Activated naive CD8-positive, alpha-beta T cell treated with anti-CD3 and anti-CD28 coated beads, Interleukin-2, amount 50 U/mL, for 24 hours (primary cell): ENCODE results near the gene GSX2.
"Not testable (repeated sequence)": the region's sequence is repeated elsewhere in the genome, so short reads cannot be mapped to it uniquely, and the experiment has no call there.

Experiments used
- ATAC-seq: fragments of 150-1000 bp; cut with Tn5 transposase; one replicate; pipeline ENCODE4 v1.10.0; 2021
- DNase-seq: peaks from one replicate; pipeline ENCODE4 v3.0.0; 2021
- H3K27ac Mint-ChIP-seq: one replicate; pipeline ENCODE4 v1.8.0; 2021; ENCODE audit warnings: mild to moderate bottlenecking, mixed read lengths
- H3K27me3 Mint-ChIP-seq: one replicate; pipeline ENCODE4 v1.8.0; 2021; ENCODE audit warnings: mixed read lengths
- H3K36me3 Mint-ChIP-seq: one replicate; pipeline ENCODE4 v1.8.0; 2021; ENCODE audit warnings: low read depth, mixed read lengths
- H3K4me1 Mint-ChIP-seq: one replicate; pipeline ENCODE4 v1.8.0; 2021; ENCODE audit warnings: mixed read lengths
- H3K4me3 Mint-ChIP-seq: one replicate; pipeline ENCODE4 v1.8.0; 2021; ENCODE audit warnings: mild to moderate bottlenecking, moderate library complexity, mixed read lengths
- H3K9me3 Mint-ChIP-seq: one replicate; pipeline ENCODE4 v1.8.0; 2021; ENCODE audit warnings: mixed read lengths

GSX2 gene

DNA sequence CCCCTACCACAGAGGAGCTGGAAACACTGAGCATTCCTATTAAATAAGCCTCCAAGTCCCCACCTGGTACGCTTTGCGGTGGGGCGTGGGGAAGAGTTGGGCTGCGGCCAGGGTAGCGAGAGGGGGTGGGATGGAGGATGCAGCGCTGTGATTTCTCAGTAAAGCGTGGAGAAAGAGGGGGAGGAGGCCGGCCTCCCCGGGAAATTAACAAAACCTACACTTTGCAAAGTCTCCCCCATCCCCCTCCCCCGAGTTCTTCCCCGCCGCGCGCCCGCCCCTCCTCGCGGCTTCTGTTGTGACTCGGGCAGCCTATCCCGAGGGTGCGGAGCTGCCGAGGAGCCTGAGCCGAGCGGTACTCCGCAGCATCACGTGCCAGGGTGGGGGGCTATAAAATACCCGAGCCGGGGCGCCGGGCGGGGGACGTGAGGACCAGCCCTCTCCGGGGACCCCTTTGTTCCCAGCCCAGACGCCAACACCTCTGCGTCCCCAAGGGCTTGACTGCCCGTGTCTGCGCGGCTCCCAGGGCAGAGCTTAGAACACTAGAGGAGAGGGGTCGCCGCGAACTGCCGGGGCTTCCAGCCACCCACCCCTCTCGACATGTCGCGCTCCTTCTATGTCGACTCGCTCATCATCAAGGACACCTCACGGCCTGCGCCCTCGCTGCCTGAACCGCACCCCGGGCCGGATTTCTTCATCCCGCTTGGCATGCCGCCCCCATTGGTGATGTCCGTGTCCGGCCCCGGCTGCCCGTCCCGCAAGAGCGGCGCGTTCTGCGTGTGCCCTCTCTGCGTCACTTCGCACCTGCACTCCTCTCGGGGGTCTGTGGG lies at the start of gene GSX2:
Gene GSX2, plus strand, starts transcription at position 416 of the 827 bp plus-strand sequence. Its CDS starts 182 bp downstream, at position 598.
- no peak within 1 kb of the TSS for H3K27ac Mint-ChIP-seq
- ATAC-seq (no peak), DNase-seq (no peak)
- H3K27me3 Mint-ChIP-seq, result peaks cover 91% of the 10 kb centered on the region
- peak within 1 kb of the TSS; percentile 58 for H3K4me3 Mint-ChIP-seq
- H3K4me1 Mint-ChIP-seq, result peaks cover 50% of the 10 kb centered on the region
- no peaks in the 10 kb centered on the region for H3K36me3 Mint-ChIP-seq
- H3K9me3 Mint-ChIP-seq, result no peaks in the 10 kb centered on the region

DNA sequence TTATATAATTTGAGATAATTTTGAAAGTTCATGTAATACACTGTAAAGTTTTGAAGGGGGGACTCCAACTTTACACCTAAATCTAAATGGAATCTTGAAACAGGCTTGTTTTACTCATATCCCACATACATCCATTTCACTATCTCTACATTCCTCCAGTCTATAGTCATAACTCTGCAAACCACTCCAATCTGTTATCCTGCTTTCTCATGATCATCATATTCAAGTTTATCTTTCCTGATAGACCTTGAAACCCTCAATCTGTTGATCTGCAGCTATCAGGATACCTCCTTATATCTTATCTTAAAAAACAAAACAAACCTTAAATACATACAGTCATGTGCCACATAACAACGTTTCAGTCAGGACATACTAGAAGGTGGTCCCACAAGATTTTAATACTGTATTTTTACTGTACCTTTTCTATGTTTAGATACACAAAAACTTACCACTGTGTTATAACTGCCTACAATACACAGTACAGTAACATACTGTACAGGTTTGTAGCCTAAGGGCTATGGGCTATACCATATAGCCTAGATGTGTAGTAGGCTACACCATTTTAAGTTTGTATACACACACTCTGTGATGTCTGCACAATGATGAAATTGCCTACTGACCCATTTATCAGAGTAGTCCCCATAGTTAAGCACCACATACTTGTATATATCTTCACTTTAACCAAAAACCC lies 49.6 kb upstream of the GSX2 start:
- Mint-ChIP-seq H3K4me1 (peaks cover 38% of the 10 kb centered on the region), H3K27ac (no peak overlapping the region), H3K36me3 (peaks cover 24% of the 10 kb centered on the region), H3K27me3 (no peaks in the 10 kb centered on the region), H3K9me3 (no peaks in the 10 kb centered on the region), H3K4me3 (no peak overlapping the region)
- ATAC-seq (no peak), DNase-seq (no peak)

DNA sequence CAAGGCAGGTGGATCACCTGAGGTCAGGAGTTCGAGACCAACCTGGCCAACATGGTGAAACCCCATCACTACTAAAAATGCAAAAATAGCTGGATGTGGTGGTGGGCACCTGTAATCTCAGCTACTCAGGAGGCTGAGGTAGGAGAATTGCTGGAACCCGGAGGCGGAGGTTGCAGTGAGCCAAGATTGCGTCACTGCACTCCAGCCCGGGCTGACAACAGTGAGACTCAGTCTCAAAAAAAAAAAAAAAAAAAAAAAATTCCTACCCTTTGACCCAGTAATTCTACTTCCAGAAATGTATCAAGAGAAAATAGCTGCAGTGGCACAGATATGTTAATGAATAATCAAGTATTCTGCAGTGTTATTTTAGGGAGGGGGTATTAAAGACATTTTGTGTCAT lies 46.6 kb upstream of the GSX2 start:
- H3K36me3 Mint-ChIP-seq, H3K9me3 Mint-ChIP-seq, H3K27me3 Mint-ChIP-seq, H3K4me3 Mint-ChIP-seq, ATAC-seq, DNase-seq, H3K27ac Mint-ChIP-seq: not testable (repeated sequence)
- H3K4me1 Mint-ChIP-seq, result peaks cover 66% of the 10 kb centered on the region

- ATAC-seq, result no peak
- H3K27me3 Mint-ChIP-seq, result no peaks in the 10 kb centered on the region
- no peak for DNase-seq
- H3K4me1 Mint-ChIP-seq, result peaks cover 72% of the 10 kb centered on the region
- no peak overlapping the region for H3K4me3 Mint-ChIP-seq
- no peak overlapping the region for H3K27ac Mint-ChIP-seq
- H3K9me3 Mint-ChIP-seq, result no peaks in the 10 kb centered on the region
- H3K36me3 Mint-ChIP-seq, result peaks cover 3% of the 10 kb centered on the region
These were observed 45.5 kb upstream of the GSX2 start for GRCh38 chr4:54054501-54054900.

DNA sequence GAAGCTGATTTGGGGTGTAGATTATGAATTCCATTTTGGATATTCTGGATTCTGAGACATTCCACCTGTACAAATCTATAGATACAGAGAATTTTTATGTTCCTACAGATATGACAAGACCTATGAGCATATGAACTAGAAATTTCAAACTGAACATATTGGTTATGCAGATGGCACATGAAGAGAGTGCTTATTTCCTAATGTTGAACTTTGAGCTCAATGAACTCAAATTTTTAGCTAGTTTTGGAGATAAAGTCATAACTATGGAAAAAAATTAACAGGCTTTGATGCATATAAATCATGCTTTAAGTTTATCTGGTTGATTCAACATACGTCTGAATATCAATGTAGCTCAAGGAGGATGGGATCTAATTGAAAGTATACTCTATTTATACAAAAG lies 44.5 kb upstream of the GSX2 start:
- H3K36me3 Mint-ChIP-seq, result peaks cover 2% of the 10 kb centered on the region
- no peak for DNase-seq
- peaks cover 74% of the 10 kb centered on the region for H3K4me1 Mint-ChIP-seq
- no peak overlapping the region for H3K4me3 Mint-ChIP-seq
- no peaks in the 10 kb centered on the region for H3K9me3 Mint-ChIP-seq
- no peak overlapping the region for H3K27ac Mint-ChIP-seq
- ATAC-seq, result no peak
- H3K27me3 Mint-ChIP-seq, result no peaks in the 10 kb centered on the region

- DNase-seq (no peak), ATAC-seq (peak; percentile 67)
- no peaks in the 10 kb centered on the region for H3K27me3 Mint-ChIP-seq
- peaks cover 2% of the 10 kb centered on the region for H3K36me3 Mint-ChIP-seq
- H3K4me3 Mint-ChIP-seq, result peak overlapping the region; percentile 7
- peak overlapping the region; percentile 15 for H3K27ac Mint-ChIP-seq
- H3K4me1 Mint-ChIP-seq, result peaks cover 74% of the 10 kb centered on the region
- H3K9me3 Mint-ChIP-seq, result no peaks in the 10 kb centered on the region
These were observed 43.6 kb upstream of the GSX2 start for GRCh38 chr4:54056360-54056759.

DNA sequence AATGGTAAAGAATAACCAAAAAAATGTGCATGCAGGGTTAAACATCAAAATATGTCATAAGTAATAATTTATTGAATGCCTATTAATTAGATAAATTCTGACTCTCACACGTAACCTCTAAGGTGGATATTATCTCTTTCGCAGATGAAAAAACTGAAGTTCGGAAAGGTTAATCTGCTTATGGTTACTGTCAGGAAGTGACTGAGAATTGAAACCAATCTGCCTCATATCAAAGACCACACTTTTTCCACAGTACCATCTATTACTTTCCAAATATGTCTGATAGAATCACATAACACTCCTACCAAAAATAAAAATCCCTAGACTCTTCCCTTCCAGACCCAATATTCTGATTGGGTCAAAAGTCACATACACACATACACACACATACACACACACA lies 41.8 kb upstream of the GSX2 start:
- ATAC-seq (peak; percentile 81), DNase-seq (no peak)
- no peaks in the 10 kb centered on the region for H3K9me3 Mint-ChIP-seq
- peaks cover 4% of the 10 kb centered on the region for H3K36me3 Mint-ChIP-seq
- peak overlapping the region; percentile 76 for H3K4me3 Mint-ChIP-seq
- no peaks in the 10 kb centered on the region for H3K27me3 Mint-ChIP-seq
- peak overlapping the region; percentile 84 for H3K27ac Mint-ChIP-seq
- H3K4me1 Mint-ChIP-seq, result peaks cover 83% of the 10 kb centered on the region

GRCh38 chr4:54060116-54060515 lies 39.8 kb upstream of the GSX2 start:
- Mint-ChIP-seq H3K27ac (peak overlapping the region; percentile 48), H3K9me3 (no peaks in the 10 kb centered on the region), H3K36me3 (peaks cover 3% of the 10 kb centered on the region), H3K27me3 (no peaks in the 10 kb centered on the region), H3K4me1 (peaks cover 76% of the 10 kb centered on the region), H3K4me3 (peak overlapping the region; percentile 33)
- DNase-seq (no peak), ATAC-seq (no peak)

DNA sequence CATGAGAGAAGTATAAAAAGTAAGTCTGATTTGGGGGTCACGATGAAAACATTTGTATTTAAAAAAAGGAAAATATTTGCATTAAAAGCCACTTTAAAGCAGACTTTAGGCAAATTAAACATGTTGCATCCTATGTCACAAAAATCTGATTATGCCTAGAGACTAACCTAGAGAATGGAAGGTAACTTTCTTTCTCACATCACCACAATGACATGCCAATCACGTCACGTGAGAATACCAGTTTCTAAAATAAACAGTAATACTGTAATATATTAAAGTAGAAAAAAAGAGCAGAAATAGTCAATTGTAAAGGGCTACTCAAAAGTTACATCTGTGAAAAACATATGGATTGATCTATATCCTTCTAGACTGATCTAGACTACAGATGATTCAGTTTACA lies 38.9 kb upstream of the GSX2 start:
- peak overlapping the region; percentile 30 for H3K4me3 Mint-ChIP-seq
- no peak for ATAC-seq
- no peak for DNase-seq
- H3K27me3 Mint-ChIP-seq, result no peaks in the 10 kb centered on the region
- no peak overlapping the region for H3K27ac Mint-ChIP-seq
- H3K9me3 Mint-ChIP-seq, result no peaks in the 10 kb centered on the region
- H3K4me1 Mint-ChIP-seq, result peaks cover 74% of the 10 kb centered on the region
- H3K36me3 Mint-ChIP-seq, result peaks cover 3% of the 10 kb centered on the region

DNA sequence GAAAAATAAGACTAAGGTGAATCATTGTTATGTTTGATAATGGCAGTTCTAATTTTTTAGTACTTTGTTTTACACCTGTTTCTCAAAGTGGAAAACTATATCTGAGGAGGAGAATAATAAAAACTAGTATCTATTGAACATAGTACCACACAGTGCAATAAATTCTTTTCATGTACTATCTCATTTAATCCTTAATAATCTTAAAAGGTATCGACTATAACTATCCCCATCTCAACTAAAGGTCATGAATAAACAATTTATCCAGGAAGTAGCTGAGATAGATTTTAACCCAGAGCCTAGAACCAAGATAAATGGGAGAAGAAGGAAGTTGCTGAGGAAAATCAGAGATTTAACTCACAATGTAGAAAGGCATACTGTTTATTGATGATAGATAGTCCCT lies 38.1 kb upstream of the GSX2 start:
- Mint-ChIP-seq H3K27ac (peak overlapping the region; percentile 68), H3K9me3 (no peaks in the 10 kb centered on the region), H3K36me3 (peaks cover 3% of the 10 kb centered on the region), H3K4me1 (peaks cover 66% of the 10 kb centered on the region), H3K4me3 (peak overlapping the region; percentile 93), H3K27me3 (no peaks in the 10 kb centered on the region)
- DNase-seq (no peak), ATAC-seq (no peak)

GRCh38 chr4:54062392-54062791 lies 37.6 kb upstream of the GSX2 start:
- Mint-ChIP-seq H3K27me3 (no peaks in the 10 kb centered on the region), H3K9me3 (no peaks in the 10 kb centered on the region), H3K27ac (peak overlapping the region; percentile 91), H3K36me3 (peaks cover 3% of the 10 kb centered on the region), H3K4me1 (peaks cover 61% of the 10 kb centered on the region), H3K4me3 (peak overlapping the region; percentile 93)
- ATAC-seq, result no peak
- DNase-seq, result no peak

GRCh38 chr4:54063229-54063628 lies 36.7 kb upstream of the GSX2 start:
- DNase-seq (no peak), ATAC-seq (peak; percentile 12)
- H3K4me1 Mint-ChIP-seq, result peaks cover 53% of the 10 kb centered on the region
- peak overlapping the region; percentile 91 for H3K27ac Mint-ChIP-seq
- H3K36me3 Mint-ChIP-seq, result peaks cover 3% of the 10 kb centered on the region
- no peaks in the 10 kb centered on the region for H3K27me3 Mint-ChIP-seq
- no peaks in the 10 kb centered on the region for H3K9me3 Mint-ChIP-seq
- H3K4me3 Mint-ChIP-seq, result peak overlapping the region; percentile 93

GRCh38 chr4:54063737-54064316 lies 36.1 kb upstream of the GSX2 start:
- DNase-seq (peak; percentile 28), ATAC-seq (peak; percentile 27)
- Mint-ChIP-seq H3K4me3 (peak overlapping the region; percentile 93), H3K27ac (peak overlapping the region; percentile 91), H3K27me3 (no peaks in the 10 kb centered on the region), H3K4me1 (peaks cover 49% of the 10 kb centered on the region), H3K36me3 (peaks cover 3% of the 10 kb centered on the region), H3K9me3 (no peaks in the 10 kb centered on the region)

DNA sequence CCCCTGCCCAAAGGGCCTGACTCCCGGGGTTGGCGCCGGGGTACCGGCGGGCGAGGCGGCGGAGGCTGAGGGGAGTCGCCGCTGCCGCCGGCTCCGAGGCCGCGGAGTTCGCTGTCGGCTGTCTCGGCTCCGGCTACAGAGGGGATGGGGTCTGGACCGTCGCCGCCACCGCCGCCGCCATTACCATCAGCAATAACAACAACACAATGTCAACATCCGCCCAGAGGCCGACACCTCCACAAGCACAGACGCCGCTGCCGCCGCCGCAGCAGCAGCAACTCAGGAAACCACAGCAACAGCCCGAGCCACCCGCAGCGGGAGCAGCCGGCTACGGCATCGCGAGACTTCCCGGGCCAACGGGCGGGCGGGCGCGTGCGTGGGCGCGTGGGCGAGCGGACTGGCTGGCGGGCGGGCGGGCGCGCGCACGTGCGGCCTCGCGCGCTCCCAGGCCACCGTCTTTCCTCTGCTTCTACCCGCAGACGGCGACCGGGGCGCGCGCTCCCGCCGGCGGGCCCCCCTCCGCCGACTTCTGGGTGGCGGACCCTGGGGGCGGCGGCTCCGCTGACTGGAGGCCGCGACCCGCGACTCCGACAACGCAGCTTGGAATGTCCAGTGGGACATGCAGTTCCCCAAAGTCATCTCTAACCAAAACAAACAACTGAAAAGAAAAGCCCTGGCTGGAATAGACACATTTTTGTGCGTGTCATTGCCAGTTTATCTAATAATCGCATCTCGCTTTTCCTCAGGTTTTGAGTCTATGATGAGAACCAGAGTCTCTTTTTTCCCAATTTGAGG lies 35.4 kb upstream of the GSX2 start, which contains the start of gene CHIC2:
Gene CHIC2, minus strand, starts transcription at position 289 of the 795 bp plus-strand sequence. CDS start 305 bp downstream, outside the sequence.
- DNase-seq (peak; percentile 96), ATAC-seq (peak; percentile 93)
- Mint-ChIP-seq H3K9me3 (no peaks in the 10 kb centered on the region), H3K27me3 (no peaks in the 10 kb centered on the region), H3K36me3 (peaks cover 3% of the 10 kb centered on the region), H3K4me3 (peak within 1 kb of the TSS; percentile 93), H3K4me1 (peaks cover 42% of the 10 kb centered on the region), H3K27ac (peak within 1 kb of the TSS; percentile 91)
